H9 (cell line): ENCODE data around the gene BSG. TPM values are rescaled to one million over a fixed set of nuclear protein-coding genes. Genes with fewer than 3 reads are reported as not detected.
A peak's percentile ranks its signal among the peaks of the same experiment; 100 is the strongest.
"Not testable (repeated sequence)": the region's sequence is repeated elsewhere in the genome, so short reads cannot be mapped to it uniquely, and the experiment has no call there.

Experiments used
- DNase-seq: peaks from one replicate; pipeline ENCODE4 v3.0.0-alpha.2; 2017
- H2AFZ ChIP-seq: one replicate; pipeline ENCODE4 v1.6.1; 2013; ENCODE audit warnings: mild to moderate bottlenecking, low read length, control low read depth, moderate library complexity
- H2AK5ac ChIP-seq: 2 replicates; pipeline ENCODE4 v1.6.1; 2013; ENCODE audit warnings: low read length, control low read depth, mixed read lengths; ENCODE audit not compliant: insufficient read length
- H2BK120ac ChIP-seq: one replicate; pipeline ENCODE4 v1.6.1; 2013; ENCODE audit warnings: low read depth, mild to moderate bottlenecking, low read length, control low read depth, inconsistent platforms; ENCODE audit not compliant: poor library complexity, severe bottlenecking
- H2BK12ac ChIP-seq: 2 replicates; pipeline ENCODE4 v1.6.1; 2013; ENCODE audit warnings: low read length, control low read depth, mixed read lengths, low read depth; ENCODE audit not compliant: insufficient read length
- H2BK15ac ChIP-seq: 2 replicates; pipeline ENCODE4 v1.6.1; 2013; ENCODE audit warnings: low read depth, low read length, control low read depth
- H2BK20ac ChIP-seq: one replicate; pipeline ENCODE4 v1.6.1; 2013; ENCODE audit warnings: low read depth, mild to moderate bottlenecking, low read length, control low read depth, inconsistent platforms; ENCODE audit not compliant: poor library complexity, severe bottlenecking
- H2BK5ac ChIP-seq: 2 replicates; pipeline ENCODE4 v1.6.1; 2013; ENCODE audit warnings: low read length, control low read depth, mixed read lengths; ENCODE audit not compliant: insufficient read length
- H3K14ac ChIP-seq: 2 replicates; pipeline ENCODE4 v1.6.1; 2013; ENCODE audit warnings: low read length, control low read depth; ENCODE audit not compliant: insufficient read depth
- H3K18ac ChIP-seq: 2 replicates; pipeline ENCODE4 v1.6.1; 2013; ENCODE audit warnings: low read depth, mild to moderate bottlenecking, mixed read lengths, low read length, control low read depth; ENCODE audit not compliant: insufficient read length
- H3K23ac ChIP-seq: 2 replicates; pipeline ENCODE4 v1.6.1; 2013; ENCODE audit warnings: low read length, control low read depth, mixed read lengths, low read depth; ENCODE audit not compliant: insufficient read length
- H3K23me2 ChIP-seq: 2 replicates; pipeline ENCODE4 v1.6.1; 2013; ENCODE audit warnings: low read depth, mild to moderate bottlenecking, mixed read lengths, low read length, control low read depth; ENCODE audit not compliant: insufficient read length, poor library complexity, severe bottlenecking
- H3K27ac ChIP-seq: 2 replicates; pipeline ENCODE4 v1.5.1; 2013; ENCODE audit warnings: low read length, control low read depth, mixed read lengths, low read depth; ENCODE audit not compliant: insufficient read length
- H3K27me3 ChIP-seq: 2 replicates; pipeline ENCODE4 v1.6.1; 2013; ENCODE audit warnings: low read length, control low read depth, inconsistent platforms; ENCODE audit not compliant: insufficient read depth
- H3K4ac ChIP-seq: 2 replicates; pipeline ENCODE4 v1.6.1; 2013; ENCODE audit warnings: low read depth, mild to moderate bottlenecking, control low read depth, inconsistent platforms, low read length, moderate library complexity
- H3K4me1 ChIP-seq: 2 replicates; pipeline ENCODE4 v1.6.1; 2013; ENCODE audit warnings: low read length, control low read depth, inconsistent platforms; ENCODE audit not compliant: insufficient read depth
- H3K4me2 ChIP-seq: 2 replicates; pipeline ENCODE4 v1.6.1; 2013; ENCODE audit warnings: low read length, control low read depth, mixed read lengths; ENCODE audit not compliant: insufficient read length, insufficient read depth
- H3K56ac ChIP-seq: 2 replicates; pipeline ENCODE4 v1.6.1; 2013; ENCODE audit warnings: low read depth, mild to moderate bottlenecking, mixed read lengths, low read length, control low read depth; ENCODE audit not compliant: insufficient read length
- H3K79me1 ChIP-seq: 2 replicates; pipeline ENCODE4 v1.6.1; 2013; ENCODE audit warnings: low read depth, mild to moderate bottlenecking, moderate library complexity, low read length, control low read depth, inconsistent platforms; ENCODE audit not compliant: insufficient read depth, poor library complexity, severe bottlenecking
- H3K79me2 ChIP-seq: 2 replicates; pipeline ENCODE4 v1.6.1; 2013; ENCODE audit warnings: low read length, control low read depth, inconsistent platforms; ENCODE audit not compliant: insufficient read depth
- H3K9ac ChIP-seq: 2 replicates; pipeline ENCODE4 v1.6.1; 2013; ENCODE audit warnings: low read length, control low read depth, mixed read lengths; ENCODE audit not compliant: insufficient read length; ENCODE audit errors: extremely low read depth
- H3K9me3 ChIP-seq: one replicate; pipeline ENCODE4 v1.6.1; 2013; ENCODE audit warnings: low read depth, low read length, inconsistent platforms; ENCODE audit not compliant: control insufficient read depth
- H3T11ph ChIP-seq: one replicate; pipeline ENCODE4 v1.6.1; 2013; ENCODE audit warnings: mild to moderate bottlenecking, low read length, control low read depth, inconsistent platforms
- H4K20me1 ChIP-seq: one replicate; pipeline ENCODE4 v1.6.1; 2013; ENCODE audit not compliant: control insufficient read depth, insufficient read length, insufficient read depth
- H4K5ac ChIP-seq: 2 replicates; pipeline ENCODE4 v1.6.1; 2013; ENCODE audit warnings: low read depth, mild to moderate bottlenecking, mixed read lengths, low read length, control low read depth; ENCODE audit not compliant: insufficient read length
- H4K8ac ChIP-seq: replicated peaks from 2 replicates; pipeline ENCODE4 v1.6.1; 2013; ENCODE audit warnings: low read length, control low read depth, mixed read lengths, low read depth; ENCODE audit not compliant: insufficient read length
- H4K91ac ChIP-seq: 2 replicates; pipeline ENCODE4 v1.6.1; 2013; ENCODE audit warnings: low read depth, mild to moderate bottlenecking, moderate library complexity, mixed read lengths, low read length, control low read depth; ENCODE audit not compliant: insufficient read length
- H3K27ac Mint-ChIP-seq, 3 experiments: 2 replicates in 2 of 3; 3 replicates in 1 of 3; pipeline ENCODE4 v1.8.0; 2020 to 2021; ENCODE audit warnings: mixed read lengths in 3 of 3, mild to moderate bottlenecking in 1 of 3, moderate library complexity in 1 of 3
- H3K27me3 Mint-ChIP-seq: 2 replicates; pipeline ENCODE4 v1.8.0; 2021; ENCODE audit warnings: low read depth, mild to moderate bottlenecking, moderate library complexity, mixed read lengths
- H3K36me3 Mint-ChIP-seq, 3 experiments: 2 replicates in 2 of 3; 3 replicates in 1 of 3; pipeline ENCODE4 v1.8.0; 2020 to 2021; ENCODE audit warnings: low read depth in 3 of 3, mixed read lengths in 3 of 3; ENCODE audit not compliant: insufficient read depth in 1 of 3
- H3K4me1 Mint-ChIP-seq, 2 experiments: 2 replicates each; pipeline ENCODE4 v1.8.0; 2020; ENCODE audit warnings: mixed read lengths in 2 of 2
- H3K4me3 Mint-ChIP-seq, 2 experiments: 2 replicates in 1 of 2; 3 replicates in 1 of 2; pipeline ENCODE4 v1.8.0; 2020 to 2021; ENCODE audit warnings: mild to moderate bottlenecking in 2 of 2, mixed read lengths in 2 of 2, moderate library complexity in 1 of 2
- H3K9me3 Mint-ChIP-seq, 2 experiments: 2 replicates in 1 of 2; 3 replicates in 1 of 2; pipeline ENCODE4 v1.8.0; 2020; ENCODE audit warnings: mild to moderate bottlenecking in 2 of 2, mixed read lengths in 2 of 2, moderate library complexity in 1 of 2
- CTCF ChIP-seq: fragments of 200-600 bp; sonication (generic); conservative IDR thresholded peaks from 3 replicates; pipeline ENCODE4 v1.8.0; 2021; ENCODE audit warnings: antibody characterized with exemption, mild to moderate bottlenecking
- WGBS: extraction: QIAGEN DNeasy Blood & Tissue Kit; methylation state at CpG from one replicate; pipeline ENCODE4 v1.1.7; 2013; ENCODE audit warnings: missing lambda C conversion rate, low lambda C conversion rate, mixed read lengths; ENCODE audit not compliant: insufficient read length; ENCODE audit errors: extremely low coverage; 5-methylcytosine and 5-hydroxymethylcytosine counted together
- total RNA-seq: library from RNA; stranded (reverse); gene quantifications from 2 replicates; pipeline ENCODE4 v1.2.1, GENCODE V29; 2021

The BSG gene
- total RNA-seq, 1 experiment from 2014 or later: 715 TPM

GRCh38 chr19:605061-605971 lies 32.9 kb downstream of the BSG start:
- H3K4me1 ChIP-seq, H4K5ac ChIP-seq, H3K79me1 ChIP-seq, H2AK5ac ChIP-seq, H2BK120ac ChIP-seq, H4K91ac ChIP-seq, H3K23ac ChIP-seq, H3K18ac ChIP-seq, H2BK20ac ChIP-seq, H3K9me3 ChIP-seq, H2BK12ac ChIP-seq, H3K9ac ChIP-seq, H4K20me1 ChIP-seq, H3K14ac ChIP-seq, H2AFZ ChIP-seq, H3K27ac Mint-ChIP-seq, H3K4me1 Mint-ChIP-seq, H2BK15ac ChIP-seq, H3K56ac ChIP-seq, DNase-seq, H3T11ph ChIP-seq, H3K4me2 ChIP-seq, H2BK5ac ChIP-seq, H3K36me3 Mint-ChIP-seq, H3K23me2 ChIP-seq, H3K27ac ChIP-seq, H3K27me3 ChIP-seq, H3K4ac ChIP-seq, H3K79me2 ChIP-seq, H4K8ac ChIP-seq, H3K4me3 Mint-ChIP-seq: not testable (repeated sequence)
- WGBS: no CpG with 5 or more reads among the region's 34 CpGs
- peak; percentile 51 for TF ChIP-seq CTCF
- Mint-ChIP-seq H3K27me3 (peaks cover 12% of the 10 kb centered on the region), H3K9me3 (peaks cover 26 to 31% of the 10 kb centered on the region in 2 experiments)
